ENCODE measurements around the gene NR2E1.

Gene NR2E1

DNA sequence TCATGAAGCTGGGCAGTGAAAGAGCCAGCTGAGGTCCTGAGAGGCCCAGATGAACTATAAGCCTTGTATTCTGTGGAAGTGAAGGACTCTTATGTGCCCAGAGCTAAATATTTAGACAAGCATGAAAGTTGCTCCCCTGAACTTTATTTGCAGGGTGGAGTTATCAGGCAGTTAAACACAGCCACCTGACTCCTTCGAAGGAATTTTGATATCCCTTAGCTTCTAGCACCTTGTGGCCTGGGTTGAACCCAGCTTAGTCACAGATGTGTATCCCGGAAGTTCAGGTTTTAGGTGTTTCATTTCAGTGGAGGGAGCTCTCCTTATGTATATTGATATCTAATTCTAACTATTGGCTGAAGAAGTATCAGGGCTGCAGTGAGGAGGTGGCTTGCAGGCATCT lies 20.4 kb downstream of the NR2E1 start:
- Histone ChIP-seq H3K27ac (ENCODE audit: poor library complexity, severe bottlenecking) (no peak overlapping the region), H3K36me3 (ENCODE audit: low read depth) (no peaks in the 10 kb centered on the region), H3K27me3 (ENCODE audit: insufficient read depth, poor library complexity, severe bottlenecking) (peaks cover 4% of the 10 kb centered on the region), H3K9me3 (ENCODE audit: severe bottlenecking) (no peaks in the 10 kb centered on the region), H3K4me1 (ENCODE audit: insufficient read depth, poor library complexity, severe bottlenecking) (no peaks in the 10 kb centered on the region), H3K4me3 (ENCODE audit: severe bottlenecking) (no peak overlapping the region)
- no peak for TF ChIP-seq CTCF (IDR thresholded peaks at IDR 0.05; ENCODE audit: poor library complexity, severe bottlenecking)
- no peak for DNase-seq (ENCODE audit: low spot score)
- ATAC-seq (ENCODE audit: low read depth): no peak

- DNase-seq (ENCODE audit: low spot score) (no peak), ATAC-seq (ENCODE audit: low read depth) (no peak)
- H3K36me3 ChIP-seq (ENCODE audit: low read depth): no peaks in the 10 kb centered on the region
- H3K4me3 ChIP-seq (ENCODE audit: severe bottlenecking): no peak overlapping the region
- no peak overlapping the region for H3K27ac ChIP-seq (ENCODE audit: poor library complexity, severe bottlenecking)
- H3K27me3 ChIP-seq (ENCODE audit: insufficient read depth, poor library complexity, severe bottlenecking): peaks cover 4% of the 10 kb centered on the region
- no peaks in the 10 kb centered on the region for H3K4me1 ChIP-seq (ENCODE audit: insufficient read depth, poor library complexity, severe bottlenecking)
- H3K9me3 ChIP-seq (ENCODE audit: severe bottlenecking): no peaks in the 10 kb centered on the region
- TF ChIP-seq CTCF (IDR thresholded peaks at IDR 0.05; ENCODE audit: poor library complexity, severe bottlenecking): no peak
Measured at GRCh38 chr6:108187519-108187918, 21.7 kb downstream of the NR2E1 start.

GRCh38 chr6:108193131-108193530 lies 27.3 kb downstream of the NR2E1 start:
- Histone ChIP-seq H3K27me3 (ENCODE audit: insufficient read depth, poor library complexity, severe bottlenecking) (no peaks in the 10 kb centered on the region), H3K4me3 (ENCODE audit: severe bottlenecking) (no peak overlapping the region), H3K4me1 (ENCODE audit: insufficient read depth, poor library complexity, severe bottlenecking) (no peaks in the 10 kb centered on the region), H3K9me3 (ENCODE audit: severe bottlenecking) (no peaks in the 10 kb centered on the region), H3K27ac (ENCODE audit: poor library complexity, severe bottlenecking) (no peak overlapping the region), H3K36me3 (ENCODE audit: low read depth) (no peaks in the 10 kb centered on the region)
- no peak for ATAC-seq (ENCODE audit: low read depth)
- no peak for DNase-seq (ENCODE audit: low spot score)
- TF ChIP-seq CTCF (IDR thresholded peaks at IDR 0.05; ENCODE audit: poor library complexity, severe bottlenecking): no peak

DNA sequence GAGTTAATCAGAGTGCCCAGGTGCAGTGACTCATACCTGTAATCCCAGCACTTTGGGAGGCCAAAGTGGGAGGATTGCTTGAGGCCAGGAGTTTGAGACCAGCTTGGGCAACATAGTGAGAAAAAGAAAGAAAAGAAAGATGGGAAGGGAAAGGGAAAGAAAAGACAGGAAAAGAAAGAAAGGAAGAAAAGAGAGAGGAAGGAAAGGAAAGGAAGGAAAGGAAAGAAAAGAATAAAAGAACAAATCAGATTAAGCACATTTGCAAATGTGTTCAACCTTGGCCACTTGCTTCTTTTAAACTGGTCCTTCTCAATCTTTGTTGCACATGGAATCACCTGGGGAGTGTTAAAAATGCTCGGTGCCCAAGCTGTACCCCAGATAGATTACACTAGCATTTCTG lies 28.0 kb downstream of the NR2E1 start:
- no peaks in the 10 kb centered on the region for H3K27me3 ChIP-seq (ENCODE audit: insufficient read depth, poor library complexity, severe bottlenecking)
- H3K4me3 ChIP-seq (ENCODE audit: severe bottlenecking): no peak overlapping the region
- no peak overlapping the region for H3K27ac ChIP-seq (ENCODE audit: poor library complexity, severe bottlenecking)
- H3K36me3 ChIP-seq (ENCODE audit: low read depth): no peaks in the 10 kb centered on the region
- TF ChIP-seq CTCF (IDR thresholded peaks at IDR 0.05; ENCODE audit: poor library complexity, severe bottlenecking): no peak
- no peaks in the 10 kb centered on the region for H3K9me3 ChIP-seq (ENCODE audit: severe bottlenecking)
- no peaks in the 10 kb centered on the region for H3K4me1 ChIP-seq (ENCODE audit: insufficient read depth, poor library complexity, severe bottlenecking)
- no peak for DNase-seq (ENCODE audit: low spot score)
- ATAC-seq (ENCODE audit: low read depth): no peak

DNA sequence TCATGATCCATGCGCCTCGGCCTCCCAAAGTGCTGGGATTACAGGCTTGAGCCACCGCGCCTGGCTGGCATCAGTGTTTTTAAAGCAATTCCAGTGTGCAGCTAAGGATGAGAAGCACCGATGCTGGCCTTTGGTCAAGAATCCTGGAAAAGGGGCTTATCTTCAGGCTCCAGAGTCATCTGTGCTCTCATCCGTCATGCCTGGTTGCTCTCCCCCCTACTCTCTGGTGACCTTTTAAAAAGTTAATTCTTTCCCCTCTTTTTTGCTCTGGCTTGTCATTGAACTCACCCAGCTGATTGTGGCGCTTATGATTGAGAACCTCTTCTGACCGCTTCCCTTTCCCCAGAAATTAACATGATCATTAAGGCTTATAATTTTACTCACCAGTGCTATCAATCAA lies 28.7 kb downstream of the NR2E1 start:
- no peak for ATAC-seq (ENCODE audit: low read depth)
- no peak for DNase-seq (ENCODE audit: low spot score)
- Histone ChIP-seq H3K4me3 (ENCODE audit: severe bottlenecking) (no peak overlapping the region), H3K9me3 (ENCODE audit: severe bottlenecking) (no peaks in the 10 kb centered on the region), H3K27ac (ENCODE audit: poor library complexity, severe bottlenecking) (no peak overlapping the region), H3K27me3 (ENCODE audit: insufficient read depth, poor library complexity, severe bottlenecking) (no peaks in the 10 kb centered on the region), H3K36me3 (ENCODE audit: low read depth) (no peaks in the 10 kb centered on the region), H3K4me1 (ENCODE audit: insufficient read depth, poor library complexity, severe bottlenecking) (no peaks in the 10 kb centered on the region)
- no peak for TF ChIP-seq CTCF (IDR thresholded peaks at IDR 0.05; ENCODE audit: poor library complexity, severe bottlenecking)
